GM21447 (cell line): ENCODE data around the gene HEMK1.

Source experiments
- ATAC-seq: cut with Tn5 transposase; IDR thresholded peaks from one replicate; pipeline ENCODE4 v1.9.1; 2021; ENCODE audit not compliant: unreplicated experiment

Gene HEMK1

GRCh38 chr3:50542177-50543034 lies 26.9 kb upstream of the HEMK1 start:
- ATAC-seq, result no peak

- no peak for ATAC-seq
Observed at GRCh38 chr3:50545781-50546180, 23.5 kb upstream of the HEMK1 start.

- ATAC-seq, result no peak
Observed at GRCh38 chr3:50549226-50549625, 20.1 kb upstream of the HEMK1 start.

- ATAC-seq, result no peak
Observed at GRCh38 chr3:50550079-50550736, 19.1 kb upstream of the HEMK1 start.

- no peak for ATAC-seq
Observed at GRCh38 chr3:50551054-50551659, 18.2 kb upstream of the HEMK1 start.

- ATAC-seq, result no peak
Observed at GRCh38 chr3:50551681-50552435, 17.5 kb upstream of the HEMK1 start.

- ATAC-seq, result no peak
Observed at GRCh38 chr3:50552598-50552997, 16.7 kb upstream of the HEMK1 start.

GRCh38 chr3:50554553-50554952 lies 14.8 kb upstream of the HEMK1 start:
- ATAC-seq, result no peak

GRCh38 chr3:50557106-50557505 lies 12.2 kb upstream of the HEMK1 start:
- ATAC-seq, result no peak

- ATAC-seq, result no peak
Observed at GRCh38 chr3:50557915-50558314, 11.4 kb upstream of the HEMK1 start.

GRCh38 chr3:50559702-50560101 lies 9.6 kb upstream of the HEMK1 start:
- ATAC-seq, result no peak

GRCh38 chr3:50562861-50563260 lies 6.5 kb upstream of the HEMK1 start:
- ATAC-seq, result no peak

GRCh38 chr3:50563867-50564266 lies 5.5 kb upstream of the HEMK1 start:
- no peak for ATAC-seq

- ATAC-seq, result no peak
Observed at GRCh38 chr3:50564321-50564720, 5.0 kb upstream of the HEMK1 start.

- ATAC-seq, result no peak
Observed at GRCh38 chr3:50567011-50567385, 2.3 kb upstream of the HEMK1 start.

- ATAC-seq, result peak; percentile 84
Observed at GRCh38 chr3:50567386-50568167, 1.7 kb upstream of the HEMK1 start, which contains the start of gene C3orf18. Gene C3orf18 (minus strand): TSS chr3:50567747. CDS start chr3:50565699, 2,048 bp downstream.

- ATAC-seq, result no peak
Observed at GRCh38 chr3:50570508-50571279, 1.4 kb downstream of the HEMK1 start.

- no peak for ATAC-seq
Observed at GRCh38 chr3:50571486-50571885, 2.2 kb downstream of the HEMK1 start.

GRCh38 chr3:50572158-50572557 lies 2.8 kb downstream of the HEMK1 start:
- ATAC-seq, result no peak
